Vagina (tissue), 2 donors: ENCODE results near the gene KRT74. TPM values are rescaled to one million over a fixed set of nuclear protein-coding genes. Genes with fewer than 3 reads are reported as not detected.
"Not testable (repeated sequence)": the region's sequence is repeated elsewhere in the genome, so short reads cannot be mapped to it uniquely, and the experiment has no call there.

ENCODE experiments used
- DNase-seq, 2 donors: peaks; one replicate each; pipeline ENCODE4 v3.0.0-alpha.2; 2017; ENCODE audit errors: extremely low spot score in 2 of 2
- H3K27ac ChIP-seq: fragments of 200-600 bp; sonication (generic); one replicate; pipeline ENCODE4 v1.5.1; 2019
- H3K27me3 ChIP-seq: fragments of 200-600 bp; sonication (generic); one replicate; pipeline ENCODE4 v1.5.1; 2019
- H3K36me3 ChIP-seq, 2 donors: fragments of 200-600 bp; sonication (generic); one replicate each; pipeline ENCODE4 v1.5.1; 2017 to 2019
- H3K4me1 ChIP-seq: fragments of 200-600 bp; sonication (generic); one replicate; pipeline ENCODE4 v1.5.1; 2019
- H3K4me3 ChIP-seq, 2 donors: fragments of 200-600 bp; sonication (generic); 1 replicate in 1 of 2; 2 replicates in 1 of 2; pipeline ENCODE4 v1.5.1; 2016 to 2019
- H3K9me3 ChIP-seq: fragments of 200-600 bp; sonication (generic); one replicate; pipeline ENCODE4 v1.5.1; 2019
- POLR2A ChIP-seq, 2 donors: fragments of 450-650 bp; IDR thresholded peaks; one replicate each; pipeline ENCODE4 v1.6.1; 2017; ENCODE audit warnings: antibody characterized with exemption in 2 of 2, mild to moderate bottlenecking in 2 of 2, moderate library complexity in 2 of 2
- POLR2AphosphoS5 ChIP-seq, 2 donors: sonication (generic); formaldehyde crosslinking; IDR thresholded peaks; one replicate each; pipeline ENCODE4 v1.9.0; 2017; ENCODE audit warnings: antibody characterized with exemption in 2 of 2, mild to moderate bottlenecking in 2 of 2, low read depth in 1 of 2; ENCODE audit not compliant: insufficient read depth in 1 of 2
- intact Hi-C: fragments of 100-400 bp; cut with DNase I; formaldehyde crosslinking; loops from one replicate; pipeline ENCODE4 v1.15.1; 2023
- total RNA-seq: library from RNA; depleted of rRNA; stranded (reverse); fragments of >200 nt; gene quantifications from one replicate; pipeline ENCODE4 v1.2.3, GENCODE V29; 2016
- TF ChIP-seq, protein P1 (sequence below), 3 experiments: fragments of 450-650 bp in 2 of 3; fragments of 200-600 bp in 1 of 3; sonication (generic) in 1 of 3; IDR thresholded peaks; one replicate each; pipeline ENCODE4 v1.5.1; 2017 to 2019; ENCODE audit warnings: antibody characterized with exemption in 3 of 3, mild to moderate bottlenecking in 2 of 3, moderate library complexity in 2 of 3

Gene KRT74
- total RNA-seq, 1 donor from 2014 or later: not detected

DNA sequence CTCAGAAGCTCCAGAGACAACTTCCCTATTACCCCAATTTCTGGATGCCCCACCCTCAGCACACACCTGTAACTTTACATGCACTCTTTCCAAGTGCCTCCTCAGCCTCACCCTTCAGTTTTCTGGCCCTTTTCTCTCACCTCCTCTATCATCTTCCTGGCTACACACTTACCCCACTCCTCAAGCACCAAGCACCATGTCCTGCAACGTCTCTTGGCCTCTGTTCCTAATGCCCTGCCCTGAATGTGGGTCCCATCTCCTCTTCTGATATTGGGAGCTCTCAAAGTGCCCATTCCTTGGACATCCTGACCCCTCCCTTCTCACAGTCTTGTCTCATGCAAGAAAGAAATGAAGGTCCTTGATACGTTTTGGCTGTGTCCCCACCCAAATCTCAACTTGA, 26.4 kb upstream of the KRT74 start:
- Histone ChIP-seq H3K4me1 (no peaks in the 10 kb centered on the region), H3K27me3 (no peaks in the 10 kb centered on the region), H3K27ac (no peak overlapping the region), H3K4me3 (no peak overlapping the region), H3K9me3 (no peaks in the 10 kb centered on the region), H3K36me3 (no peaks in the 10 kb centered on the region)
- intact Hi-C loops: no loop called here
- no peak for TF ChIP-seq POLR2A (IDR thresholded peaks at IDR 0.05)
- TF ChIP-seq POLR2AphosphoS5 (IDR thresholded peaks at IDR 0.05; ENCODE audit: insufficient read depth in 1 of 2, low read depth in 1 of 2): no peak
- TF ChIP-seq, protein P1, sequence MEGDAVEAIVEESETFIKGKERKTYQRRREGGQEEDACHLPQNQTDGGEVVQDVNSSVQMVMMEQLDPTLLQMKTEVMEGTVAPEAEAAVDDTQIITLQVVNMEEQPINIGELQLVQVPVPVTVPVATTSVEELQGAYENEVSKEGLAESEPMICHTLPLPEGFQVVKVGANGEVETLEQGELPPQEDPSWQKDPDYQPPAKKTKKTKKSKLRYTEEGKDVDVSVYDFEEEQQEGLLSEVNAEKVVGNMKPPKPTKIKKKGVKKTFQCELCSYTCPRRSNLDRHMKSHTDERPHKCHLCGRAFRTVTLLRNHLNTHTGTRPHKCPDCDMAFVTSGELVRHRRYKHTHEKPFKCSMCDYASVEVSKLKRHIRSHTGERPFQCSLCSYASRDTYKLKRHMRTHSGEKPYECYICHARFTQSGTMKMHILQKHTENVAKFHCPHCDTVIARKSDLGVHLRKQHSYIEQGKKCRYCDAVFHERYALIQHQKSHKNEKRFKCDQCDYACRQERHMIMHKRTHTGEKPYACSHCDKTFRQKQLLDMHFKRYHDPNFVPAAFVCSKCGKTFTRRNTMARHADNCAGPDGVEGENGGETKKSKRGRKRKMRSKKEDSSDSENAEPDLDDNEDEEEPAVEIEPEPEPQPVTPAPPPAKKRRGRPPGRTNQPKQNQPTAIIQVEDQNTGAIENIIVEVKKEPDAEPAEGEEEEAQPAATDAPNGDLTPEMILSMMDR (IDR thresholded peaks at IDR 0.05): no peak
- DNase-seq: peak; percentile 28 to 54

DNA sequence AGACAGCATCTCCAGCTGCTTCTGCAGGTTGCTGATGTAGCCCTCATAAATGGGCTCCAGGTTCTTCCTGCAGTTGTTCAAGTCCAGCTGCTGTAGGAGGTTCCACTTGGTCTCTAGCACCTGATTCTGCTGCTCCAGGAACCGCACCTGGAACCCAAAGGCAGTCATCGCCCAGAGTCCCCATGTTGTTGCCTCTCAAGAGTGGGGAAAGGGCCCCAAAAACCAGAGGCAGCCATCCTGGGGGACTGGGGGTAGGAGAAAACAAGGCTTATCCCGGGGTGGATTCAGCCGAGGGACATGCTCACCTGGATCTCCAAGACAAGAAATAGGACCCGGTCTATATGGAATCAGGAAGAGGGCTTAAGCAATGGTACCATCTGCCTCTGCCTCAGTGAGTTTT, 25.3 kb upstream of the KRT74 start:
- Histone ChIP-seq H3K27me3 (no peaks in the 10 kb centered on the region), H3K9me3 (no peaks in the 10 kb centered on the region), H3K36me3 (no peaks in the 10 kb centered on the region), H3K4me1 (no peaks in the 10 kb centered on the region), H3K27ac (no peak overlapping the region), H3K4me3 (no peak overlapping the region)
- intact Hi-C loops: no loop called here
- no peak for DNase-seq
- TF ChIP-seq, protein P1 (IDR thresholded peaks at IDR 0.05): no peak
- TF ChIP-seq POLR2AphosphoS5 (IDR thresholded peaks at IDR 0.05; ENCODE audit: insufficient read depth in 1 of 2, low read depth in 1 of 2): no peak
- TF ChIP-seq POLR2A (IDR thresholded peaks at IDR 0.05): no peak

DNA sequence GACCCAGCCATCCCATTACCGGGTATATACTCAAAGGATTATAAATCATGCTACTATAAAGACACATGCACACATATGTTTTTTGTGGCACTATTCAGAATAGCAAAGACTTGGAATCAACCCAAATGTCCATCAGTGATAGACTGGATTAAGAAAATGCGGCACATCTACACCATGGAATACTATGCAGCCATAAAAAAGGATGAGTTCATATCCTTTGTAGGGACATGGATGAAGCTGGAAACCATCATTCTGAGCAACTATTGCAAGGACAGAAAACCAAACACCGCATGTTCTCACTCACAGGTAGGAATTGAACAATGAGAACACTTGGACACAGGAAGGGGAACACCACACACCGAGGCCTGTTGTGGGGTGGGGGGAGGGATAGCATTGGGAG, 20.6 kb upstream of the KRT74 start:
- H3K4me1 ChIP-seq, H3K4me3 ChIP-seq, H3K27ac ChIP-seq, H3K27me3 ChIP-seq, intact Hi-C loops, H3K36me3 ChIP-seq, H3K9me3 ChIP-seq, DNase-seq: not testable (repeated sequence)

DNA sequence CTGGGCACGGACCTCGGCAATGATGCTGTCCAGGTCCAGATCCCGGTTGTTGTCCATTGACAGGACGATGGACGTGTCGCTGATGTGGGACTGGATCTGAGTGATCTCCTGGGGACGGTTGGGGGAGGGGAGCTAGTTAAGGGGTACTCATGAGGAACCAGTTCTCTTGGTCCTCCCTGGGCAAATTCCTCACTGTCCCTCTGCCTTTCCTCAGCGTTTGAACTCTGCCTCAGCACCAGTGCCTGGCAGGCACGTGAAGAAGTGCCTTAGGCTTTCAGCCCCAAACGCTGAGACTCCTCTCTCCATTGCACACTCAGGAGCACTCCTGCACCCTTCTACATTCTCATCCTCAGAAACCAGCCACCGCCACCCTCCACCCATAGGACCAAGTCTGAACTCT, 17.9 kb upstream of the KRT74 start:
- no peaks in the 10 kb centered on the region for H3K36me3 ChIP-seq
- DNase-seq: no peak
- H3K4me3 ChIP-seq: no peak overlapping the region
- no peak overlapping the region for H3K27ac ChIP-seq
- TF ChIP-seq POLR2AphosphoS5 (IDR thresholded peaks at IDR 0.05; ENCODE audit: insufficient read depth in 1 of 2, low read depth in 1 of 2): no peak
- no peak for TF ChIP-seq POLR2A (IDR thresholded peaks at IDR 0.05)
- TF ChIP-seq, protein P1 (IDR thresholded peaks at IDR 0.05): no peak
- H3K9me3 ChIP-seq: no peaks in the 10 kb centered on the region
- no peaks in the 10 kb centered on the region for H3K4me1 ChIP-seq
- H3K27me3 ChIP-seq: no peaks in the 10 kb centered on the region
- intact Hi-C loops: no loop called here

DNA sequence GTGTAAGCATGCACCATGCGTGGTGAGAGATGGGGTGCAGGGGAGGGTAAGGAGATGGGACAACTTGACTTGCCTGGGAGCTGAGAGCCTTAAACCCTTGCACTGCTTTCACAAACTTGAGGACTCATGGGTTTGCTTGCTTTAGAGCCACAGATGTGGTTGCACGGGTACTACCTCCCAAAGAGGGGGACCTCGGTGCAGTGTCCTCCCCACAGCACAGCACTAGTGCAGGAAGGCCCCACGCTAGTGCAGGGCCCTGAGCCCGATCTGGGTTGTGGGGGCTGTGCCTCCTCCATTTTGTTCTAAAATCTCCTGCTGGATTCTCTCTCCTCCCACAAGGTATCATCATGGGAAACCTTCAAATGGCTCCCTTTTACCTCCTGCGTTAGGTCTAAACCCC, 16.4 kb upstream of the KRT74 start:
- DNase-seq: no peak
- TF ChIP-seq POLR2A (IDR thresholded peaks at IDR 0.05): no peak
- no peak for TF ChIP-seq POLR2AphosphoS5 (IDR thresholded peaks at IDR 0.05; ENCODE audit: insufficient read depth in 1 of 2, low read depth in 1 of 2)
- TF ChIP-seq, protein P1 (IDR thresholded peaks at IDR 0.05): no peak
- Histone ChIP-seq H3K9me3 (no peaks in the 10 kb centered on the region), H3K27ac (no peak overlapping the region), H3K4me3 (no peak overlapping the region), H3K36me3 (no peaks in the 10 kb centered on the region), H3K27me3 (no peaks in the 10 kb centered on the region), H3K4me1 (no peaks in the 10 kb centered on the region)
- intact Hi-C loops: no loop called here

DNA sequence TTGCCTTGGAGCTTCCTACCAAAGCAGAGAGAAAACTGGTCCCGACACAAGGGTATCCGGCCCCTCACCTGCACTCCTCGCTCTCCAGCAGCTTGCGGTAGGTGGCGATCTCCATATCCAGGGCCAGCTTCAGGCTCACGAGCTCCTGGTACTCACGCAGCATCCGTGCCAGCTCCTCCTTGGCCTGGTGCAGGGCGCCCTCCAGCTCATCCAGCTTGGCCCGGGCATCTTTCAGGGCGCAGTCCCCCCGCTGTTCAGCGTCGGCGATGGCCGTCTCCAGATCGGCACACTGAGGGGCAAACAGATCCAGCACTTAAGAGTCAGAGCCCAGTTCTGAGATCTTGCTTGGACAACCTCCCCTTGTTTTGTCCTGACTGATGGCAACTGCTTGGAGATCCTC, 13.9 kb upstream of the KRT74 start:
- Histone ChIP-seq H3K27me3 (no peaks in the 10 kb centered on the region), H3K4me3 (no peak overlapping the region), H3K27ac (no peak overlapping the region), H3K4me1 (no peaks in the 10 kb centered on the region), H3K36me3 (no peaks in the 10 kb centered on the region), H3K9me3 (no peaks in the 10 kb centered on the region)
- intact Hi-C loops: no loop called here
- DNase-seq: no peak
- TF ChIP-seq POLR2AphosphoS5 (IDR thresholded peaks at IDR 0.05; ENCODE audit: insufficient read depth in 1 of 2, low read depth in 1 of 2): no peak
- TF ChIP-seq, protein P1 (IDR thresholded peaks at IDR 0.05): no peak
- TF ChIP-seq POLR2A (IDR thresholded peaks at IDR 0.05): no peak
